ENCODE measurements around the gene GPRIN2. TPM values are rescaled to one million over a fixed set of nuclear protein-coding genes. Genes with fewer than 3 reads are reported as not detected.

The GPRIN2 gene
- total RNA-seq, 1 experiment from 2014 or later: 10.5 TPM

DNA sequence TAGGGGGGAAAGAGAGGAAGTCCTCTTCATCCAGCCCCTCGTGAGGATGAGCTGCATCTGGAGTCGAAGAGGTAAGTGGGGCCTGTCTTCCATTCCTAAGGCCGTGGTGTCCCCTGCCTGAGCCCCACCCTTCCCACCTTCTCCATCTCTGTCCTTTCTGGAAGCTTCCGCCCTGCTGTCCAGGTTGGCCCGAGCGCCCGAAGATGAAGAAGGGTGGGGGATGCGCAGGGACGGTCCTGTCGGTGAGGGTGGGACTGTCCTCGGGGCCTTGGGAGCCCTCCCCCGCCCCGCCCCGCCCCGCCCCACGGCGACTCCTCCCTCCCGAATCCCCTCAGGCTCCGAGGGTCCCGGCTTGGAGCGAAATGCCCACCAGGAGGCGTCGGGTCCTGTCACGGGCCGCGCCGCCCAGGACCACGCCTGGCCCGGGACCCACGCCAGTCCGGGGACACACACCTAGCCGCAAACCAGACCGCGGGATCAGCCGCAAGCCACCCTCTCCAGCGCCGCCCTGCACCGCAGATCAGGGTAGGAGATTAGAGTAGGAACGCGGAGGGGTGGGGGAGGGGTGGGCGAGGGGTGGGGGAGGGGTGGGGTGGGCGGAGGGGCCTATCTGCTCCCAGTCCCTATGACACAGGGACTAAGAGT lies 15.3 kb downstream of the GPRIN2 start:
- Histone ChIP-seq H3K4ac (ENCODE audit: low read depth, low read length) (no peak overlapping the region), H3K79me2 (ENCODE audit: insufficient read depth, low read length) (no peaks in the 10 kb centered on the region), H3K27me3 (ENCODE audit: insufficient read depth, low read length) (no peaks in the 10 kb centered on the region; the same call in 1 of the 2 replicates), H3K9me3 (ENCODE audit: control insufficient read depth, low read depth, low read length) (no peaks in the 10 kb centered on the region), H2BK20ac (ENCODE audit: low read depth, low read length, poor library complexity, severe bottlenecking) (no peak overlapping the region), H2AFZ (ENCODE audit: low read length) (peak overlapping the region; percentile 26), H3T11ph (ENCODE audit: low read length) (no peak overlapping the region), H3K18ac (ENCODE audit: insufficient read length, low read depth, low read length) (peak overlapping the region; percentile 89), H3K4me2 (ENCODE audit: insufficient read depth, insufficient read length, low read length) (peak overlapping the region; percentile 54), H4K20me1 (ENCODE audit: control insufficient read depth, insufficient read depth, insufficient read length) (no peaks in the 10 kb centered on the region), H4K91ac (ENCODE audit: insufficient read length, low read depth, low read length) (no peak overlapping the region), H3K14ac (ENCODE audit: insufficient read depth, low read length) (peak overlapping the region; percentile 95), H4K8ac (replicated peaks; ENCODE audit: insufficient read length, low read depth, low read length) (no peak overlapping the region), H2BK5ac (ENCODE audit: insufficient read length, low read length) (no peak overlapping the region), H2BK120ac (ENCODE audit: low read depth, low read length, poor library complexity, severe bottlenecking) (no peak overlapping the region), H2AK5ac (ENCODE audit: insufficient read length, low read length) (no peak overlapping the region), H2BK15ac (ENCODE audit: low read depth, low read length) (no peak overlapping the region), H3K23me2 (ENCODE audit: insufficient read length, low read depth, low read length, poor library complexity, severe bottlenecking) (peaks cover 3% of the 10 kb centered on the region), H3K9ac (ENCODE audit: extremely low read depth, insufficient read length, low read length) (no peak overlapping the region), H2BK12ac (ENCODE audit: insufficient read length, low read depth, low read length) (no peak overlapping the region), H3K23ac (ENCODE audit: insufficient read length, low read depth, low read length) (no peak overlapping the region), H3K27ac (ENCODE audit: insufficient read length, low read depth, low read length) (no peak overlapping the region), H4K5ac (ENCODE audit: insufficient read length, low read depth, low read length) (no peak overlapping the region), H3K56ac (ENCODE audit: insufficient read length, low read depth, low read length) (no peak overlapping the region), H3K4me1 (ENCODE audit: insufficient read depth, low read length) (peaks cover 12% of the 10 kb centered on the region; the same call in 1 of the 2 replicates), H3K79me1 (ENCODE audit: insufficient read depth, low read depth, low read length, poor library complexity, severe bottlenecking) (no peaks in the 10 kb centered on the region)
- H3K36me3 Mint-ChIP-seq (ENCODE audit: insufficient read depth in 1 of 3, low read depth in 3 of 3): no peaks in the 10 kb centered on the region
- H3K27me3 Mint-ChIP-seq (ENCODE audit: low read depth): peaks cover 31% of the 10 kb centered on the region
- H3K27ac Mint-ChIP-seq: no peak overlapping the region
- peak; percentile 88 for DNase-seq
- no peaks in the 10 kb centered on the region for H3K9me3 Mint-ChIP-seq
- peak overlapping the region; percentile 68 to 76 for H3K4me3 Mint-ChIP-seq
- WGBS (ENCODE audit: extremely low coverage, insufficient read length, low lambda C conversion rate): no CpG with 5 or more reads among the region's 42 CpGs
- H3K4me1 Mint-ChIP-seq: peaks cover 38 to 50% of the 10 kb centered on the region in 2 experiments
- TF ChIP-seq CTCF (conservative IDR thresholded peaks at IDR 0.05): peak; percentile 69

Data from H9 (cell line).